GM12801 (cell line): ENCODE measurements around the gene CBLN3.

Source experiments
- TF ChIP-seq, protein P1 (sequence below): IDR thresholded peaks from one replicate; pipeline ENCODE4 v1.5.1; 2011; ENCODE audit warnings: control low read depth; ENCODE audit not compliant: insufficient read length; ENCODE audit errors: extremely low read depth

The CBLN3 gene

DNA sequence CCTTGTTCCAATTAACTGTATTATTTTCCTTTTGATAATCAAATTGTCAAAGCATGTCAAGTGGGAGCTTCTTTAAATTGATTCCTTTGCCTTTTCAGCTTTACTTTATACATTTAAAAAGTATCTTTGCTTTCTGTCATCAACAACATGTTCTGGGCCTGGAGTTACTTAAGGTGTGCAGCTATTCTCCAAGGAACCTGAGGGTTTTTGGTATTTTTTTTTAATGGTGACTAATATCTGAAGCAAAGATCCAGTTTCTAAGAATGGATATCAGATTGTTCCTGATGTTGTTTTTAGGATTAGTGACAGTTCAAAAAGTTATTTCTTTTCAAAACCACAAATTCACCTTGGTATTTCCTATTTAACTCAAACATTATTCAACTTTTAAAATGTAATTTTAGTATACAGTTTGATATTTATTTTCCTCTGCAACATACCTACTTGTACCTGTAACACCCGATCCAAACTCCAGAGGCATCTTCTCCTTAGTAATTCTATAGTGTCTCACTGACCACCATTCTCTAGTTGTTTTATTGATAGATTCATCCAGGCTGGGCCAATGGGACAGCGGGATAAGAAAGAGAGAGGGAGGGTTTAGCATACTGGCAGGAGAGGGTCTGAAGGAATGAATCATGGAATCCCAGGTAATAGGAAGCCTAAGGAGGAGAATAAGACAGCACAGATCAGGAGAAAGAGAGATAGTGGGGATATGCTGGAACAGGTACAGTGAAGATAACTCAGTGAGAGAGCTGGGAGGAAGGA, 3.1 kb downstream of the CBLN3 start:
- TF ChIP-seq, protein P1, sequence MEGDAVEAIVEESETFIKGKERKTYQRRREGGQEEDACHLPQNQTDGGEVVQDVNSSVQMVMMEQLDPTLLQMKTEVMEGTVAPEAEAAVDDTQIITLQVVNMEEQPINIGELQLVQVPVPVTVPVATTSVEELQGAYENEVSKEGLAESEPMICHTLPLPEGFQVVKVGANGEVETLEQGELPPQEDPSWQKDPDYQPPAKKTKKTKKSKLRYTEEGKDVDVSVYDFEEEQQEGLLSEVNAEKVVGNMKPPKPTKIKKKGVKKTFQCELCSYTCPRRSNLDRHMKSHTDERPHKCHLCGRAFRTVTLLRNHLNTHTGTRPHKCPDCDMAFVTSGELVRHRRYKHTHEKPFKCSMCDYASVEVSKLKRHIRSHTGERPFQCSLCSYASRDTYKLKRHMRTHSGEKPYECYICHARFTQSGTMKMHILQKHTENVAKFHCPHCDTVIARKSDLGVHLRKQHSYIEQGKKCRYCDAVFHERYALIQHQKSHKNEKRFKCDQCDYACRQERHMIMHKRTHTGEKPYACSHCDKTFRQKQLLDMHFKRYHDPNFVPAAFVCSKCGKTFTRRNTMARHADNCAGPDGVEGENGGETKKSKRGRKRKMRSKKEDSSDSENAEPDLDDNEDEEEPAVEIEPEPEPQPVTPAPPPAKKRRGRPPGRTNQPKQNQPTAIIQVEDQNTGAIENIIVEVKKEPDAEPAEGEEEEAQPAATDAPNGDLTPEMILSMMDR: no peak

DNA sequence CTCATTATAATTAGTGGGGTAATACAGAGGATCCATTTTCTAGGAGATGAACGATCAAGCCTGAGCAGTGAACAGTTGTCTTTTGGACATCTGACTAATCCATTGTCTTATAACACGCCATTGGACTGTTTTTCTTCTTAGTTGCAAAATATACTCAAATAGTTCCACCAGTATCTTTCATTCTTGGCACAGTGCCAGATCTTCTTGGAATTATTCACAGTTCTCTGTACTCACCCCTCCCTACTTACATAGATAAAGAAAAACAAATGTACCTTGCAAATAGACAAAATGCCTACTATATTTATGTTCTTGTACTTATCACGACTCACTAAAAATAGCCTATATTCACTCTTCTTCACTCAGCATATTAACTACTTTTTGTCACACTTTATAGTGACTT, 3.8 kb downstream of the CBLN3 start:
- TF ChIP-seq, protein P1: no peak

DNA sequence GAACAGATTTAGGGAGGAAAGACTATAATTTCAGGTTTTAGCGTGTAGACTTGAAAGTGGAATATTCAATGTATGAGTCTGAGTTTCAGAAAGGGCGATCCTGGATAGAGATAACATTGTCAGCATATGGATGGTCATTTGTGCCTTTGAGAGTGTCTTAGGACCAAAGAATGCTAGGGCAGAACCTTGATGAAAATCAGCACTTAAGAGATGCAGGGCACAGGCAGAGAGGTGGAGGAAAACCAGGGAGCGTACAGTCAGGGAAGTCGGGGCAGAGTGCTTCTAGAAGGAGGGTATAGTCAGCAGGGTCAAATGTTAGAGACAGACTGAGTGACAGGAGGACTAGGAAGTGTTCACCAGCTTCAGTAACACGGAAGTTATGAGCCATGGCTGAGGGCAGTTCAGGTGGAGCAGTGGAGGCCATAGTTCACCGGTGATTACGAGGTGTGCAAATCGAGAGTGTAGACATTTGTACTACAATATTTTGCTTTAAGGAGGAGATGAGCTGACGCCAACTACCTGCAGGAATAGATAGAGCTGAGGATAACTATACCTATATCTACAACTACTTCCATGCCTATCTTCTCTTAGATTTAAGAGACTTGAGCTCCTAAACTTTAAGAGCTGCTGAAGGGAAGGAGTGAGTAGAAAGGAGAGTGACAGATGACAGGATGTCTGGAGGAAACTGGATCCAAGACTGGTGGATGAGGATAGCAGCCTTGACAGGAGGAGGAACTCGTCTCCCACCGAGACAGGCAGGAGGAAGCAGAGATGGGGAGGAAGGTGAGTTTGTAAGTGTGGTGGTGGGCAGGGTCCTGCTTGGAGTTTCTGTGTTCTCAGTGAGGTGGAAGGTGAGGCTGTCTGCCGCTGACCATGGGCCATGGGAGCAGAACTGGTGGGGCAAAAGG, 6.5 kb downstream of the CBLN3 start:
- TF ChIP-seq, protein P1: no peak

DNA sequence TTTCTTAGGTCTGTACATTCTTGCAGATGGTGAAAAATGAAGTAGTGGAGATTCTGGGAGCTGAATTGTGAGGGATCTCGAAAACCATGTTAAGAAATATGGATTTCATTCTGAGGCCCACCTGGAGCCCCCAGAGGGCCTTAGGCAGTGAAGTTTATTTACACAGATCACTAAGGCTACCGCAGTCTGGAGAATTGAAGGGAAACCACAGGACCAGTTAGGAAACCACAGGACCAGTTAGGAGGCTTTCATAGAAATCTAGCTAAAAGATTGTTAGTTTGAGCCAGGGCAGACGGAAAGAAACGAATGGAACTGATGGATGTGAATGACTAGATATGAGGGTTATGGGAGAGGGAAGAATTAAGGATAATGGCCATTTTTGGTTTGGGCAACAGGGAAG, 7.2 kb downstream of the CBLN3 start:
- TF ChIP-seq, protein P1: no peak

DNA sequence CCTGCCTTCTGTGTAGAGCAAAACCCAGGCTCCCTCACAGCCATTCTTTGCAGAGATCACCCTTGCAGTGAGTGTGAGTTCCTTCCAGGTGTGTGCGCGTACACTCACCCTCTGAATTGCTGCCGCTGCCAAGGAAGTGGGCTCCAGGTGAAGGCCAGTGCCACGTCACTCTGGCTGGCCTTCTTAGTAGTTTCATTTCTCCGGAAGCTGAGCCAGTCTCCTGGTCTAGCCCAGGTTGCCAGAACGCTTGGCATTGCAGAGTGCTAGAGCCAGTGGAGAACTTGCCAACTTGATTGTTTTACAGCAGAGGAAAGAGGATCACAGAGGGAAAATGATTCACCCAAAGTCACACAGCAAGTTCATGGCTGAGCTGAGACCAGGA, 11.0 kb downstream of the CBLN3 start:
- TF ChIP-seq, protein P1: no peak

GRCh38 chr14:24417832-24418491, 11.5 kb downstream of the CBLN3 start:
- TF ChIP-seq, protein P1: no peak
